ENCODE measurements around the gene SVEP1. TPM values are rescaled to one million over a fixed set of nuclear protein-coding genes. Genes with fewer than 3 reads are reported as not detected.

Gene SVEP1
- total RNA-seq, 2 donors from 2014 or later, result 12.7 to 20.0 TPM

- DNase-seq (ENCODE audit: low spot score), result no peak
- no peaks in the 10 kb centered on the region for H3K27me3 ChIP-seq
- H3K36me3 ChIP-seq, result peaks cover 12% of the 10 kb centered on the region
- TF ChIP-seq, protein P1, sequence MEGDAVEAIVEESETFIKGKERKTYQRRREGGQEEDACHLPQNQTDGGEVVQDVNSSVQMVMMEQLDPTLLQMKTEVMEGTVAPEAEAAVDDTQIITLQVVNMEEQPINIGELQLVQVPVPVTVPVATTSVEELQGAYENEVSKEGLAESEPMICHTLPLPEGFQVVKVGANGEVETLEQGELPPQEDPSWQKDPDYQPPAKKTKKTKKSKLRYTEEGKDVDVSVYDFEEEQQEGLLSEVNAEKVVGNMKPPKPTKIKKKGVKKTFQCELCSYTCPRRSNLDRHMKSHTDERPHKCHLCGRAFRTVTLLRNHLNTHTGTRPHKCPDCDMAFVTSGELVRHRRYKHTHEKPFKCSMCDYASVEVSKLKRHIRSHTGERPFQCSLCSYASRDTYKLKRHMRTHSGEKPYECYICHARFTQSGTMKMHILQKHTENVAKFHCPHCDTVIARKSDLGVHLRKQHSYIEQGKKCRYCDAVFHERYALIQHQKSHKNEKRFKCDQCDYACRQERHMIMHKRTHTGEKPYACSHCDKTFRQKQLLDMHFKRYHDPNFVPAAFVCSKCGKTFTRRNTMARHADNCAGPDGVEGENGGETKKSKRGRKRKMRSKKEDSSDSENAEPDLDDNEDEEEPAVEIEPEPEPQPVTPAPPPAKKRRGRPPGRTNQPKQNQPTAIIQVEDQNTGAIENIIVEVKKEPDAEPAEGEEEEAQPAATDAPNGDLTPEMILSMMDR (IDR thresholded peaks at IDR 0.05), result no peak
- no peak overlapping the region for H3K4me3 ChIP-seq
- no peak overlapping the region for H3K27ac ChIP-seq
- peaks cover 0 to 12% of the 10 kb centered on the region in 2 donors for H3K9me3 ChIP-seq
- H3K4me1 ChIP-seq, result no peaks in the 10 kb centered on the region
Observed at GRCh38 chr9:110443866-110444220, 135.7 kb downstream of the SVEP1 start.

GRCh38 chr9:110443146-110443865 is 136.2 kb downstream of the SVEP1 start:
- peaks cover 0 to 12% of the 10 kb centered on the region in 2 donors for H3K9me3 ChIP-seq
- H3K27ac ChIP-seq, result no peak overlapping the region
- DNase-seq (ENCODE audit: low spot score), result no peak
- H3K36me3 ChIP-seq, result peaks cover 12% of the 10 kb centered on the region
- H3K4me3 ChIP-seq, result no peak overlapping the region
- no peaks in the 10 kb centered on the region for H3K27me3 ChIP-seq
- TF ChIP-seq, protein P1 (IDR thresholded peaks at IDR 0.05), result no peak
- no peaks in the 10 kb centered on the region for H3K4me1 ChIP-seq

DNA sequence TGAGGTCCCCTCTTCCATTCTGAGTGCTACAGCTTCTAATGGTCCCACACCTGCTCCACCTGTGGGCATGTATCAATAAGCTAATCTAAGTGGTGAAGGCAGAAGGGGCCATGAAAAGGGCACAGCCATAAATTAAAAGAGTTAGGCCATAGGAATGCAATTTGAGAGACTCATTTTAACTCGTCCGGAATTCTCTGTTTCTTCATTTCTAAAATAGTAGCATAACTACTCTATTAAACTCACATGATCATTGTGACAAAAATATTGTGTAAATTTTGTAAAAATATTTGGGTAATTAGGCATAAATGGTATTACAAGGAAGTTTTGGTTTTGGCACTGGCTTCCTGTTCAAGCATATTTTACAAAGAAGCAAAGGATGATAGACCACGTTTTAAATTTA is 138.7 kb downstream of the SVEP1 start:
- Histone ChIP-seq H3K27ac (no peak overlapping the region), H3K4me3 (no peak overlapping the region), H3K9me3 (peaks cover 0 to 2% of the 10 kb centered on the region in 2 donors), H3K27me3 (no peaks in the 10 kb centered on the region), H3K36me3 (peaks cover 1% of the 10 kb centered on the region), H3K4me1 (no peaks in the 10 kb centered on the region)
- DNase-seq (ENCODE audit: low spot score), result no peak
- TF ChIP-seq, protein P1 (IDR thresholded peaks at IDR 0.05), result no peak

- no peaks in the 10 kb centered on the region for H3K9me3 ChIP-seq
- TF ChIP-seq, protein P1 (IDR thresholded peaks at IDR 0.05), result no peak
- H3K4me1 ChIP-seq, result no peaks in the 10 kb centered on the region
- no peaks in the 10 kb centered on the region for H3K27me3 ChIP-seq
- no peaks in the 10 kb centered on the region for H3K36me3 ChIP-seq
- no peak for DNase-seq (ENCODE audit: low spot score)
- no peak overlapping the region for H3K4me3 ChIP-seq
- H3K27ac ChIP-seq, result no peak overlapping the region
Observed at GRCh38 chr9:110440172-110440571, 139.4 kb downstream of the SVEP1 start.

DNA sequence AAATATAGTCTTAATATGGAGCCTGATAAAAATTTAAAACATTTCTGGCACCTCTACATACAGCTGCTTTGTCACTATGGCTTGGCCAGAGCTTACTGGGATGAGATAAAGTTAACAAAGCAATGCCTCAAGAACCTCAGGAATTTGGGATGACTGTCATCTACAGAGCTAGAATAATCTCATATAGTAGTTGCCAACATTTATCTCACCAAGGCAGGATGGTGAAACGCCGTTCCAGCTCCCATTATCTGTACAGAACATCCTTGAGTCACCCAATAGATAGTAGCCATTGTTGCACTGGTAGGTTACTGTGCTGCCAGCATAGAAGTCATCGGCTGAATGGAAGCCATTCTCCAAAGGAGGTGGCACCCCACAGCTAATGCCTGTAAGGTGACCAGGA is 147.3 kb downstream of the SVEP1 start:
- DNase-seq (ENCODE audit: low spot score), result no peak
- TF ChIP-seq, protein P1 (IDR thresholded peaks at IDR 0.05), result no peak
- H3K36me3 ChIP-seq, result no peaks in the 10 kb centered on the region
- no peak overlapping the region for H3K4me3 ChIP-seq
- H3K27ac ChIP-seq, result no peak overlapping the region
- no peaks in the 10 kb centered on the region for H3K4me1 ChIP-seq
- no peaks in the 10 kb centered on the region for H3K27me3 ChIP-seq
- no peaks in the 10 kb centered on the region for H3K9me3 ChIP-seq

DNA sequence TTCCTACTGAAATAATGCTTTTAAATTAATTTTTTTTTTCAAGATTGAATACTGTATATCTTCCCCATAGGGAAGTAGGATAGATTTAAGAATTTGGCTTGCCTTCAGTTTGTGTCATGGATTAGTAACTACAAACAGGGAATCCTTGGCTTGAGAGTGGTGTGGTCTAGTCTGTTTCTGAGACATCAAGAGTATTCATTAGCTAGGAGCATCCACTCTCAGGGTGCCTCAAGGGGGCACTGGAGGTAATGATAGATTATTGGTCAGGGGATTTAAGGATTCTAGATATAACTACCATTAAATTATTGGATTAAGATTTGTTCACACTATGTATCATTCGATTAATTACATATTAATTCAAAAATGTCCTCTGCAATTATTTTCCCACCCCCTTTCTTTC is 150.1 kb downstream of the SVEP1 start:
- no peaks in the 10 kb centered on the region for H3K27me3 ChIP-seq
- no peak overlapping the region for H3K27ac ChIP-seq
- no peaks in the 10 kb centered on the region for H3K4me1 ChIP-seq
- no peaks in the 10 kb centered on the region for H3K9me3 ChIP-seq
- no peaks in the 10 kb centered on the region for H3K36me3 ChIP-seq
- TF ChIP-seq, protein P1 (IDR thresholded peaks at IDR 0.05), result no peak
- no peak overlapping the region for H3K4me3 ChIP-seq
- no peak for DNase-seq (ENCODE audit: low spot score)

Measured in right atrium auricular region (tissue), 2 donors.